IMR-90 (cell line): ENCODE results near the gene OVCH2. TPM values are rescaled to one million over a fixed set of nuclear protein-coding genes. Genes with fewer than 3 reads are reported as not detected.

Experiments
- ATAC-seq: fragments of 200-7000 bp; cut with Tn5 transposase; 2 replicates; pipeline ENCODE4 v1.9.1; 2020; ENCODE audit warnings: low read depth, mild to moderate bottlenecking, moderate library complexity
- BruUV-seq: library from RNA; stranded (reverse); fragments of 400-500 nt; replicated peaks from 2 replicates; lab custom pipeline; 2021; lab: Mats Ljungman, UMichigan
- CTCF ChIA-PET: fragments of 300-600 bp; formaldehyde crosslinking; extraction: SDS; loops from one replicate; lab custom pipeline; 2021; ENCODE audit warnings: antibody characterized with exemption; lab: Yijun Ruan, JAX
- POLR2A ChIA-PET: fragments of 300-600 bp; sonication (Branson Sonifier 250); formaldehyde crosslinking; loops from one replicate; lab custom pipeline; 2022; ENCODE audit warnings: antibody characterized with exemption; ENCODE audit not compliant: unreplicated experiment; lab: Charles Lee
- DNase-seq: peaks from one replicate; pipeline ENCODE4 v3.0.0; 2013
- H2AFZ ChIP-seq: replicated peaks from 2 replicates; pipeline ENCODE3; 2013; ENCODE audit warnings: low read length, mild to moderate bottlenecking; ENCODE audit not compliant: poor library complexity
- H2AK5ac ChIP-seq: 2 replicates; pipeline ENCODE4 v1.6.1; 2013; ENCODE audit warnings: low read depth, low read length, inconsistent platforms
- H2AK9ac ChIP-seq: replicated peaks from 2 replicates; pipeline ENCODE3; 2013; ENCODE audit warnings: mild to moderate bottlenecking, low read depth, low read length, moderate library complexity; ENCODE audit not compliant: poor library complexity
- H2BK120ac ChIP-seq: 2 replicates; pipeline ENCODE4 v1.6.1; 2013; ENCODE audit warnings: low read depth, low read length, inconsistent platforms
- H2BK15ac ChIP-seq: 3 replicates; pipeline ENCODE4 v1.6.1; 2013; ENCODE audit warnings: low read depth, low read length, inconsistent platforms
- H2BK20ac ChIP-seq: 2 replicates; pipeline ENCODE4 v1.6.1; 2013; ENCODE audit warnings: low read depth, mild to moderate bottlenecking, inconsistent platforms, low read length, moderate library complexity
- H2BK5ac ChIP-seq: 2 replicates; pipeline ENCODE4 v1.6.1; 2013; ENCODE audit warnings: mild to moderate bottlenecking, low read depth, low read length, inconsistent platforms; ENCODE audit not compliant: poor library complexity, severe bottlenecking
- H3K14ac ChIP-seq: replicated peaks from 2 replicates; pipeline ENCODE4 v1.6.1; 2013; ENCODE audit warnings: low read depth, low read length, inconsistent platforms
- H3K18ac ChIP-seq: 2 replicates; pipeline ENCODE4 v1.6.1; 2013; ENCODE audit warnings: low read depth, low read length, control low read depth
- H3K23ac ChIP-seq: 2 replicates; pipeline ENCODE4 v1.6.1; 2013; ENCODE audit warnings: low read depth, low read length, inconsistent platforms
- H3K27ac ChIP-seq: 2 replicates; pipeline ENCODE4 v1.5.1; 2013; ENCODE audit warnings: mild to moderate bottlenecking, control low read depth, low read length; ENCODE audit not compliant: insufficient read depth
- H3K27me3 ChIP-seq: 2 replicates; pipeline ENCODE4 v1.6.1; 2013; ENCODE audit warnings: low read length; ENCODE audit not compliant: control insufficient read depth, insufficient read depth
- H3K36me3 ChIP-seq: 2 replicates; pipeline ENCODE4 v1.6.1; 2013; ENCODE audit warnings: low read length, mixed read lengths; ENCODE audit not compliant: control insufficient read depth, insufficient read depth
- H3K4ac ChIP-seq: 2 replicates; pipeline ENCODE4 v1.6.1; 2013; ENCODE audit warnings: low read depth, low read length, inconsistent platforms
- H3K4me1 ChIP-seq: 2 replicates; pipeline ENCODE4 v1.6.1; 2013; ENCODE audit warnings: low read length, mixed read lengths; ENCODE audit not compliant: control insufficient read depth, insufficient read depth
- H3K4me2 ChIP-seq: 2 replicates; pipeline ENCODE4 v1.6.1; 2013; ENCODE audit warnings: low read depth, mild to moderate bottlenecking, control low read depth, low read length, moderate library complexity
- H3K4me3 ChIP-seq: 2 replicates; pipeline ENCODE4 v1.5.1; 2013; ENCODE audit warnings: low read depth, mild to moderate bottlenecking, control low read depth, low read length, moderate library complexity; ENCODE audit not compliant: insufficient read depth
- H3K56ac ChIP-seq: 2 replicates; pipeline ENCODE4 v1.6.1; 2013; ENCODE audit warnings: low read length, inconsistent platforms; ENCODE audit not compliant: insufficient read depth; ENCODE audit errors: extremely low read depth
- H3K79me1 ChIP-seq, 2 experiments: 2 replicates each; pipeline ENCODE4 v1.6.1; 2013; ENCODE audit warnings: low read length in 2 of 2, inconsistent platforms in 1 of 2, low read depth in 1 of 2
- H3K9ac ChIP-seq: 2 replicates; pipeline ENCODE4 v1.6.1; 2013; ENCODE audit warnings: low read depth, low read length, control low read depth
- H3K9me1 ChIP-seq: 2 replicates; pipeline ENCODE4 v1.6.1; 2013; ENCODE audit warnings: low read length, inconsistent platforms; ENCODE audit not compliant: insufficient read depth
- H3K9me3 ChIP-seq: 2 replicates; pipeline ENCODE4 v1.6.1; 2013; ENCODE audit warnings: low read length; ENCODE audit not compliant: control insufficient read depth, insufficient read depth
- H4K20me1 ChIP-seq: 2 replicates; pipeline ENCODE4 v1.6.1; 2013; ENCODE audit warnings: low read length, inconsistent platforms; ENCODE audit not compliant: insufficient read depth
- H4K5ac ChIP-seq: 2 replicates; pipeline ENCODE4 v1.6.1; 2013; ENCODE audit warnings: mild to moderate bottlenecking, low read depth, low read length, control low read depth
- H4K8ac ChIP-seq, 2 experiments: 2 replicates each; pipeline ENCODE4 v1.6.1; 2013; ENCODE audit warnings: low read depth in 2 of 2, low read length in 2 of 2, control low read depth in 1 of 2, inconsistent platforms in 1 of 2
- H4K91ac ChIP-seq: 2 replicates; pipeline ENCODE4 v1.6.1; 2013; ENCODE audit warnings: low read depth, low read length, inconsistent platforms; ENCODE audit not compliant: insufficient read depth
- BHLHE40 ChIP-seq: fragments of 150-350 bp; IDR thresholded peaks from 2 replicates; pipeline ENCODE4 v1.6.1; 2016; ENCODE audit warnings: mild to moderate bottlenecking, low read depth, low read length
- CHD1 ChIP-seq: IDR thresholded peaks from 2 replicates; pipeline ENCODE4 v1.6.1; 2012; ENCODE audit warnings: low read depth, low read length, improper control_type of control experiment
- POLR2A ChIP-seq: IDR thresholded peaks from 2 replicates; pipeline ENCODE4 v1.6.1; 2012; ENCODE audit warnings: mild to moderate bottlenecking, low read depth, low read length
- RCOR1 ChIP-seq: IDR thresholded peaks from 2 replicates; pipeline ENCODE4 v1.6.1; 2012; ENCODE audit warnings: mild to moderate bottlenecking, low read length, improper control_type of control experiment; ENCODE audit not compliant: insufficient replicate concordance
- WGBS, 2 experiments: methylation state at CpG; one replicate each; pipeline versions ENCODE4 v1.1.5 to v1.1.7; 2013; ENCODE audit warnings: missing lambda C conversion rate in 2 of 2; ENCODE audit not compliant: insufficient read length in 1 of 2; ENCODE audit errors: extremely low coverage in 2 of 2; 5-methylcytosine and 5-hydroxymethylcytosine counted together
- dilution Hi-C: fragments of 300-500 bp; cut with HindIII; formaldehyde crosslinking; loops from one replicate; pipeline ENCODE4 v1.14.3; 2018; ENCODE audit warnings: low sequenced_read_pairs; ENCODE audit not compliant: unreplicated experiment
- in situ Hi-C: fragments of 300-500 bp; cut with MboI; formaldehyde crosslinking; loops from 3 replicates; pipeline ENCODE4 v1.14.3; 2019; ENCODE audit warnings: low sequenced_read_pairs, inconsistent platforms, mixed read lengths
- intact Hi-C: fragments of 100-400 bp; cut with micrococcal nuclease; formaldehyde crosslinking; loops from 2 replicates; pipeline ENCODE4 v1.10.0; 2022
- polyA plus RNA-seq, 3 experiments: library from polyadenylated mRNA; depleted of rRNA; stranded (reverse); fragments of >200 nt; gene quantifications; 2 replicates each; pipeline ENCODE4 v1.2.3, GENCODE V29; 2012; ENCODE audit warnings: low replicate concordance in 1 of 3
- total RNA-seq: library from RNA; depleted of rRNA; stranded (reverse); fragments of >200 nt; gene quantifications from 2 replicates; pipeline ENCODE4 v1.2.3, GENCODE V29; 2012
- TF ChIP-seq, protein P1 (sequence below): fragments of 150-350 bp; IDR thresholded peaks from 2 replicates; pipeline ENCODE4 v1.6.1; 2017; ENCODE audit warnings: mild to moderate bottlenecking, antibody characterized with exemption, low read length, low read depth

The OVCH2 gene
- total and polyA plus RNA-seq, 2 of the 4 experiments (the other 2 are of a cell fraction) = 0.07 TPM; not detected in 1

GRCh38 chr11:7714786-7715185 lies 8.5 kb upstream of the OVCH2 start:
- H3K56ac ChIP-seq = no peak overlapping the region
- no peak overlapping the region for H3K18ac ChIP-seq
- ChIA-PET CTCF (no interaction called here), POLR2A (no interaction called here)
- no peaks in the 10 kb centered on the region for H4K20me1 ChIP-seq
- no peaks in the 10 kb centered on the region for H3K79me1 ChIP-seq
- H3K9me3 ChIP-seq = no peaks in the 10 kb centered on the region
- no peak overlapping the region for H2AK5ac ChIP-seq
- H3K4me2 ChIP-seq = no peak overlapping the region
- BruUV-seq = no TSS peak
- no peak for ATAC-seq
- no peak for DNase-seq
- no peak overlapping the region for H4K8ac ChIP-seq
- no peak overlapping the region for H2BK20ac ChIP-seq
- no peaks in the 10 kb centered on the region for H3K4me1 ChIP-seq
- H2BK5ac ChIP-seq = no peak overlapping the region
- no peak overlapping the region for H4K91ac ChIP-seq
- dilution Hi-C loops (no loop called here), in situ Hi-C loops (no loop called here), intact Hi-C loops (no loop called here)
- H2AK9ac ChIP-seq = no peak overlapping the region
- WGBS, 2 experiments = no CpG with 5 or more reads among the region's 3 CpGs
- no peaks in the 10 kb centered on the region for H3K9me1 ChIP-seq
- no peak overlapping the region for H2BK15ac ChIP-seq
- H3K4ac ChIP-seq = no peak overlapping the region
- H2AFZ ChIP-seq = no peak overlapping the region
- no peak overlapping the region for H3K27ac ChIP-seq
- no peaks in the 10 kb centered on the region for H3K36me3 ChIP-seq
- H4K5ac ChIP-seq = no peak overlapping the region
- no peaks in the 10 kb centered on the region for H3K27me3 ChIP-seq
- no peak overlapping the region for H3K4me3 ChIP-seq
- H3K23ac ChIP-seq = no peak overlapping the region
- TF ChIP-seq CHD1 (no peak), RCOR1 (no peak), BHLHE40 (no peak), POLR2A (no peak)
- TF ChIP-seq, protein P1, sequence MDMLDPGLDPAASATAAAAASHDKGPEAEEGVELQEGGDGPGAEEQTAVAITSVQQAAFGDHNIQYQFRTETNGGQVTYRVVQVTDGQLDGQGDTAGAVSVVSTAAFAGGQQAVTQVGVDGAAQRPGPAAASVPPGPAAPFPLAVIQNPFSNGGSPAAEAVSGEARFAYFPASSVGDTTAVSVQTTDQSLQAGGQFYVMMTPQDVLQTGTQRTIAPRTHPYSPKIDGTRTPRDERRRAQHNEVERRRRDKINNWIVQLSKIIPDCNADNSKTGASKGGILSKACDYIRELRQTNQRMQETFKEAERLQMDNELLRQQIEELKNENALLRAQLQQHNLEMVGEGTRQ = no peak
- no peak overlapping the region for H2BK120ac ChIP-seq
- no peak overlapping the region for H3K9ac ChIP-seq
- no peak overlapping the region for H3K14ac ChIP-seq
